Activated CD4-positive, alpha-beta T cell treated with anti-CD3 and anti-CD28 coated beads, Interleukin-2, amount 50 U/mL, for 48 hours (primary cell): Measurements from ENCODE around the gene DCAF5.
A peak's percentile ranks its signal among the peaks of the same experiment; 100 is the strongest.
"Not testable (repeated sequence)": the region's sequence is repeated elsewhere in the genome, so short reads cannot be mapped to it uniquely, and the experiment has no call there.

Source experiments
- DNase-seq, 2 experiments: peaks; one replicate each; pipeline ENCODE4 v3.0.0-alpha.2; 2020

DCAF5 gene, protein sequence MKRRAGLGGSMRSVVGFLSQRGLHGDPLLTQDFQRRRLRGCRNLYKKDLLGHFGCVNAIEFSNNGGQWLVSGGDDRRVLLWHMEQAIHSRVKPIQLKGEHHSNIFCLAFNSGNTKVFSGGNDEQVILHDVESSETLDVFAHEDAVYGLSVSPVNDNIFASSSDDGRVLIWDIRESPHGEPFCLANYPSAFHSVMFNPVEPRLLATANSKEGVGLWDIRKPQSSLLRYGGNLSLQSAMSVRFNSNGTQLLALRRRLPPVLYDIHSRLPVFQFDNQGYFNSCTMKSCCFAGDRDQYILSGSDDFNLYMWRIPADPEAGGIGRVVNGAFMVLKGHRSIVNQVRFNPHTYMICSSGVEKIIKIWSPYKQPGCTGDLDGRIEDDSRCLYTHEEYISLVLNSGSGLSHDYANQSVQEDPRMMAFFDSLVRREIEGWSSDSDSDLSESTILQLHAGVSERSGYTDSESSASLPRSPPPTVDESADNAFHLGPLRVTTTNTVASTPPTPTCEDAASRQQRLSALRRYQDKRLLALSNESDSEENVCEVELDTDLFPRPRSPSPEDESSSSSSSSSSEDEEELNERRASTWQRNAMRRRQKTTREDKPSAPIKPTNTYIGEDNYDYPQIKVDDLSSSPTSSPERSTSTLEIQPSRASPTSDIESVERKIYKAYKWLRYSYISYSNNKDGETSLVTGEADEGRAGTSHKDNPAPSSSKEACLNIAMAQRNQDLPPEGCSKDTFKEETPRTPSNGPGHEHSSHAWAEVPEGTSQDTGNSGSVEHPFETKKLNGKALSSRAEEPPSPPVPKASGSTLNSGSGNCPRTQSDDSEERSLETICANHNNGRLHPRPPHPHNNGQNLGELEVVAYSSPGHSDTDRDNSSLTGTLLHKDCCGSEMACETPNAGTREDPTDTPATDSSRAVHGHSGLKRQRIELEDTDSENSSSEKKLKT

DNA sequence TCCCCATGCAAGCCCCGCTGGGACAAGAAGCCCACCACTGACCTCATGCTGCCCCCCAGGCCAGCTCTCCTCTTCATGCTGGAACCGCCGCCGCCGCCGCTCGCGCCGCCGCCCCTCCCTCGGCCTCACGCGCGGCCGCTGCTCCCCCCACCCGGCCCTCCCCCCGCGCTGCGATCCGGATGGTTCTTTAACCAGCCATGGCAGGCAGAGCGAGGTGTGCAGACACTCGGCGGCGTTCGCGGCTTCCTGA is at the start of gene DCAF5:
DCAF5 (minus strand) TSS at position 218 of the 250 bp plus-strand sequence; CDS start at position 77, 141 bp downstream.
- DNase-seq: peak; percentile 92 to 93

DNA sequence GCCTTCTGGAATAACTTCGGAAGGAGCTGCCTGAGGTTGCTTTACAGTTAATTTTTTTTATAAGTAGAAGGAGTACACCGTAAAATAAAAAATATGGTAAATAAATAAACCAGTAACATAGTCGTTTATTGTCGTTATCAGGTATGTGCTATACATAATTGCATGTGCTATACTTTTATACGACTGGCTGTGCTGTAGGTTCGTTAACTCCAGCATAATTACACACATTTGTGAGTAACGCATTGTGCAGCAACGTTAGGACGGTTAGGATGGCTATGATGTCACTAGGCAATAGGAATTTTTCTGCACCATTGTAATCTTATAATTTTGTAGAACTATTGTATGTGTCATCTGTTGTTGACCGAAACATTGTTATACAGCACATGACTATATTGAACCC is 46.9 kb upstream of the DCAF5 start:
- DNase-seq: no peak

DNA sequence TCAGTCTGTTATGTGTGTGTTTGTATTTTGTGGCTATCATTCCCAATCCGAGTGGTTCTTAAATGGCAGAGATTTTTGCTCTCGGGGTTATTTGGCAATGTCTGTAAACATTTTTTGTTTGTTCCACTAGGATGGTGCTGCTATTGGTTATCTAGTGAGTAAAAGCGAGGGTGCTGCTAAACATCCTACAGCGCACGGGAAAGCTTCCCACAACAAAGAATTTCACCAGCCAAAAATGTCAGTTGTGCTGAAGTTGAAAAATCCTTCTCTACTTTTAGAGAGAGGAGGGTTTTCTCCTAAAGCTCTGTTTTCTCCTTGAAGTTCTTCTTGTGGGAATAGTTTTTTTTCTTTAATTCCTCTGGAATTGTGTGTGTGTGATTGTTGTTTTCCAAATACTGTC is 40.8 kb upstream of the DCAF5 start:
- no peak for DNase-seq

DNA sequence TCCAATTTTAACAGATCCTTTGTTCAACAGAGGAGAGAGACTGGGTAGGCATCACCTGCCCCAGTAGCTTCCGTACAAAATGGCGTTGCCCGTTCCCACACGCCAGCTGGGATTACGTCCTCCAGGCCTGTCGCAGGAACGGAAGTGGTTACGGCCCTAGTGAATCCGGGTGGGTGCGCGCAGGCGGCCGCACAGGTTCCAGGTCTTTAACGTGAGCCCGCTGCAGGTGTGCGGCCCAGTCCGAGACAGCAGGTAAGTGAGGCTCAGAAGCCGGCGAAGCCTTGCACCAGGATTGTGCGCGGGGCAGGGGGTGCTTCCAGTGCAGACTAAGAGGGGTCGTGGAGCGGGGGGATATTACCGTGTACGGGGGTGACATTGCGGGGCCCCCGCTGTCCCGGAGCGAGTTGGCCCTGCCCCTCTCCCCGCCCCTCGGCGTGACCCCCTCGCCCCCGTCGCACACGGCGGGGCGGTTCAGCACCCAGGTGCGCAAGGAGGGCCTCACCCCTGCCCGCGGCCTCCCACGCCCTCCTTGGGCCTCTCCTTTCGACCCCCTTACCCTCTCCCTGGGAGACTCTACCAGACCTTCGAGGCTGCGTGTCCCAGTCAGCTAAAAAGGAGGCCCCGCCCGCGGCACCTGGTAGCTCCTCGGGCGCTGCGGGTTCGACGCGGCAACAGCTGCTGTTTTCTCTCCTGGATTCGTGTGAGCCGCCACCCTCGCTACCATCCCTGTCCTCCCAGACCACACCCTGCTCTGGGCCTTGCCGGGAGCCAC is 38.6 kb upstream of the DCAF5 start, which contains the start of gene EXD2:
EXD2 (plus strand) TSS at position 159 of the 772 bp plus-strand sequence. CDS start 17,973 bp downstream, outside the sequence.
- DNase-seq: peak; percentile 81 to 85

DNA sequence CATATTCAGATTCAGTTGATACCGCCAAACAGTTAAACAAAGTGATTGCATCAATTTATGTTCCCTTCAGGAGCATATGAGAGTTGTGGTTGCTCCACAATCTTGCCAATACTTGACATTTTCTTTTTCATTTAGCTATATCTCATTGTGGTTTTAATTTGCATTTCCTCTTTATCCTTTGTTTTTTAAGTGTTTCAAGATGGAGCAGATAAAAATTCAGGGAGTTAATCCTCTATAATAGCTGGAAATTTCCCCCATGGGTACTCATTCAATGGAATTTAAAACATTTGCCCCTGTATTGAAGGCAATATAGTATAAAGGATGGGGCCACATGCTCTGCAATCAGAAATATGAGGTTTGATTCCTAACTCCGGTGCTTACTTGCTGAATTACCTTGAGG is 37.3 kb upstream of the DCAF5 start:
- no peak for DNase-seq

DNA sequence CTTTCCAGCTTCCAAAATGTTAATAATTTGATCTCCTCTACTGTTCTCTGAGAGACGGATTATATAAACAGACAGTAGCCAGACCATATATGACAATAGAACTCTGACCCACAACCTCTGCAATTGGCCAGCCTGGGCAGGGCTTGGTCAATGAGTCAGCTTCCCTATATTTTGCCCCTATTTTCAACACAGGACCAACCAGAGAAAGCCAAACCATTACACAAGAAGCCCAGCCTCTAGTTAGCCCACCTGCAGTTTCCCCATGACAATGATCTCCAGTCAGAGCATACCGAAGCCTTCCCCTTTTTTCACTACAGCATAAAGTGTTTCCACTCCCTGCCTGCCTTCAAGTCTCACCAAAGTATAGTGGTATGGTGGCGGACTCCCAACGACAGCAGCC is 30.8 kb upstream of the DCAF5 start:
- no peak for DNase-seq

DNA sequence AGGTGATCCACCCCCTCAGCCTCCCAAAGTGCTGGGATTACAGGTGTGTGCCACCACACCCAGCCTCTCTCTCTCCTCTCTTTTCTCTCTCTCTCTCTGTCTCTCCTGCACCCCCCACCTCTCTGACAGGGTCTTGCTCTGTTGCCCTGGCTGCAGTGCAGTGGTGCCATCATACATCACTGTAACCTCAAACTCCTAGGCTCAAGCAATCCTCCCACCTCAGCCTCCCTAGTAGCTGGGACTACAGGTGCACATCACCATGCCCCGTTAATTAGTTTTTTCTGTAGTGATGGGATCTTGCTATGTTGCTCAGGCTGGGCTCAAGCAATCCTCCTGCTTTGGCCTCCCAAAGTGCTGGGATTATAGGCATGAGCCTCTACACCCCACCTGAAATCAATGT is 29.7 kb upstream of the DCAF5 start:
- DNase-seq: not testable (repeated sequence)

DNA sequence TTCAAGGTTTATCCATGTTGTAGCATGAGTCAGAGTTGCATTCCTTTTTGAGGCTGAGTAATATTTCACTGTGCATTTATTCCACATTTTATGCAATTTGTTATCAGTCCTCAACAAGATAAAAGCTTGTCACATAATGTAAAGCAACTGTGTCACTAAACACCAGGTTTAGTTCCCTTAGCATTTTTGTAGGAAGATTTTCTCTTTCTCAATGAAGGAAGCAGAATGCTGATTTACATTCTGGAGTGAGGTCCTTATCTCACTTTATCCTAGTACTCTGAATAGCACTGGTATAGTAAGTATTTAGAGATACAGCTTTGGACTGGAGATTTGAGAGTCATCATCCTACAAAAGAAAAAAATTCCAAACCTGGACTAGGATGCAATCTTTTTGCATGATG is 28.6 kb upstream of the DCAF5 start:
- no peak for DNase-seq

DNA sequence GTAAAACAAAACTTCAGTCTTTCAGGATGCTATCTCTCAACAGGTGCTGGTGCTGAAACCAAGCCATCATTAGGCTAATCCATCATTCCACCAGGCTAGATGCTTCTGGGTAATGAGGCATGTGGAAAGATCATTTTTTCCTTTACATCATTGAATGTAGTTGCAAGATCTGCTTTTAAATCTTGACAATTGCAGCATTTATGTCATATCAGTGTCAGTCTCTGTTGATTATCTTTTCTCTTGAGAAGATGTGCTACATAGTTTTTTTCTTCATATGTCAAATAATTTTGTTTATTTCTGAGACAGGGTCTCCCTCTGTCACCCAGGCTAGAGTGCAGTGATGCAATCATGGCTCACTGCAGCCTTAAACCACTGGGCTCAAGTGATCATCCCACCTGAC is 22.2 kb upstream of the DCAF5 start:
- DNase-seq: no peak

DNA sequence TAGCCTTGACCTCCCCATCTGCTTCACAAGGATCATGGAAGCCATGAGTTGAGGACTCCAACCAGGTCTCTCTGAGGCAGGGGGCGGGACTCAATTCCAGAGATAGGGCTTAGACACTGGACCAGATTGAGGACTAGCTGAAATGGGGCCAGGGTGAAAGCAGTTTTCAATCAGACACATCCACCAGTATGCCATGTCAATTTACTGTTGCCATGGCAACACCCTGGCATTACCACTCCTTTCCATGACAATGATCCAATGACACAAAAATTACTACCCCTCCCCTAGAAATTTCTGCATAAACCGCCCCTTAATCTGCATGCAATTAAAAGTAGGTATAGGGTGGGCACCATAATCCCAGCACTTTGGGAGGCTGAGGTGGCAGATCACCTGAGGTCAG is 18.6 kb upstream of the DCAF5 start:
- DNase-seq: no peak

DNA sequence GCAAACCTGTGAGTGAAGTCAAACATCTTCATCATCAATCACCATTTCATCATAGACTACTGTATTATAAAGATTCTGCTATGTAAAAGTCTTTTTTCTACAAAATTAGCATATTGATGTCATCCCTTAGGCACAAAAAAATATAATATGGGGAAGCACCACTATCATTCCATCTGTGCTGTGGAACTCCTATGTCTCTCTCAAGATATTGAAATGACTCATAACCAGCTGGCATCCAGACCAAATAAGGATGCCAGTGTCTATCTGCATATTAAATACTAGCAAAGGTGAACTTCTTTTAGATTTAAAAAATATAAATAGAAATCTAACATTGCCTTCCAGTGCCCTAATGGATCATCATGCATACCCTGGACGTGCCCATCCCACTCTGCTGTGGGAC is 17.9 kb upstream of the DCAF5 start:
- no peak for DNase-seq

DNA sequence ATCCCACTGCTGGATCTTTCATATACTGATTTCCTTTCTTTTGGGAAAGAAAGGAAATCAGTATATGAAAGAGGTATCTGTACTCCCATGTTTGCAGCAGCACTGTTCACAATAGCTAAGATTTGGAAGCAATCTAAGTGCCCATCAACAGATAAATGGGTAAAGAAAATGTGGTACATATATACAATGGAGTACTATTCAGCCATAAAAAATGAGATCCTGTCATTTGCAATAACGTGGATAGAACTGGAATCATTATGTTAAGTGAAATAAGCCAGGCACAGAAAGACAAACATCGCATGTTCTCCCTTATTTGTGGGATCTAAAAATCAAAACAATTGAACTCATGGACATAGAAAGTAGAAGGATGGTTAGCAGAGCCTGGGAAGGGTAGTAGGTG is 12.9 kb upstream of the DCAF5 start:
- not testable (repeated sequence) for DNase-seq

DNA sequence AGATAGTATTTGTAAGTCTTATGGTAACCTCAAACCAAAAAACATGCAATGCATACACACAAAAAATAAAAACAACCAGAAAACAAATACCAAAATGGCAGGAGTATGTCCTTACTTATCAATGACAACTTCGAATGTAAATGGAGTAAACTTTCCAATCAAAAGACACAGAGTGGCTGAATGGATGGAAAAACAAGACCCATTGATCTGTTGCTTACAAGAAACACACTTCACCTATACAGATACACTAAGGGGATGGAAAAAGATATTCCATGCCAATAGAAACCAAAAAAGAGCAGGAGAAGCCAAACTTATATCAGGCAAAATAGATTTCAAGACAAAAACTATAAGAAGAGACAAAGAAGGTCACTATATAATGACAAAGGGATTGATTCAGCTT is 8.7 kb upstream of the DCAF5 start:
- DNase-seq: no peak

DNA sequence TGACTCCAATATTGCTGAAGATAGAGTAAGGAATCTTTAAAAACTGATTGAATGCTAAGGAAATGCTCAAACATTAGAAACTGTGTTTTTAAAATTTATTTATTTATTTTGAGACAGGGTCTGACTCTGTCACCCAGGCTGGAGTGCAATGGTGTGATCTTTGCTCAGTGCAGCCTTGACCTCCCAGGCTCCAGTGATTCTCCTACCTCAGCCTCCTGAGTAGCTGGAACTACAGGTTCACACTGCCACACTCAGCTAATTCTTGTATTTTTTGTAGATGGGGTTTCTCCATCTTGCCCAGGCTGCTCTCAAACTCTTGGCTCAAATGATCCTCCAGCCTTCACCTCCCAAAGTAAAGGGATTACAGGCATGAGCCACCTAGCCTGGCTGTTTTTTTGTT is 3.3 kb upstream of the DCAF5 start:
- DNase-seq: no peak

DNA sequence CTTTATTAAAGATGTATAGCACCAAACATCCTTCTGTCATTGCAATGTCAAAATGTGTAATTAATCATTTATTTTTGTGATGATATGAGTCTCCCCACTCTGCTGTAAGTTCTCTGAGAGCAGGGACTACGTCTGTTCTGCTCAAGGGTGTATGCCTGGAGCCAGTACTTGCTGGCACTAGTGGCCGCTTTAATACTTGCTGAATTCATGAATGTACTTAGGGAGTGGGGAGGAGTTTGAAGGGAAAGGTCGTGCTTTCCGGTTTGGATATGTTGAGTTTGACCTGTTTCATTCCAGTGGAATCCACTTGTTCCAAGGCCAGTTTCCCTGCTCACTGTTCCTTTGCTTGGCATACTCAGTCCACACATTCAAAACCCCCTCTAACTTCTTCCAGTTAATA is 1.9 kb upstream of the DCAF5 start:
- no peak for DNase-seq

DNA sequence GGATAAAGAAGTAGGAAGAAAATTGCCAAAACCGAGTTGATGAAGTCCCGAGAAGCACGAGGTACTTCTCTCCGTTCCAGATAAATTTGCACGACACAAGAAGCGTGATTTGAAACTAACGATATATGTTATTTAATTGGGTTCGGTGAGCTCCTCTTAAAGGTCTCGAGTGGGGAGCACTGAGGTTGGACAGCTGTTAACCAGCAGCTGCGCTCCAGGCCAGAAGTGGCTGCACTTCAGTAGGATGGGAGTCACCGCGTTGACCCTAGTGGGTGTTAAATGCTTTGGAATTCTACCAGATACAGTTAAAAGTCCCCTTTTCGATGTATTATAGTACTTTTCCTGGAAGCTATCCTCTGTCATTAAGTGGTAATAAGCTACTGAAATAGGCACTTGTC is 953 bp upstream of the DCAF5 start:
- DNase-seq: no peak

DNA sequence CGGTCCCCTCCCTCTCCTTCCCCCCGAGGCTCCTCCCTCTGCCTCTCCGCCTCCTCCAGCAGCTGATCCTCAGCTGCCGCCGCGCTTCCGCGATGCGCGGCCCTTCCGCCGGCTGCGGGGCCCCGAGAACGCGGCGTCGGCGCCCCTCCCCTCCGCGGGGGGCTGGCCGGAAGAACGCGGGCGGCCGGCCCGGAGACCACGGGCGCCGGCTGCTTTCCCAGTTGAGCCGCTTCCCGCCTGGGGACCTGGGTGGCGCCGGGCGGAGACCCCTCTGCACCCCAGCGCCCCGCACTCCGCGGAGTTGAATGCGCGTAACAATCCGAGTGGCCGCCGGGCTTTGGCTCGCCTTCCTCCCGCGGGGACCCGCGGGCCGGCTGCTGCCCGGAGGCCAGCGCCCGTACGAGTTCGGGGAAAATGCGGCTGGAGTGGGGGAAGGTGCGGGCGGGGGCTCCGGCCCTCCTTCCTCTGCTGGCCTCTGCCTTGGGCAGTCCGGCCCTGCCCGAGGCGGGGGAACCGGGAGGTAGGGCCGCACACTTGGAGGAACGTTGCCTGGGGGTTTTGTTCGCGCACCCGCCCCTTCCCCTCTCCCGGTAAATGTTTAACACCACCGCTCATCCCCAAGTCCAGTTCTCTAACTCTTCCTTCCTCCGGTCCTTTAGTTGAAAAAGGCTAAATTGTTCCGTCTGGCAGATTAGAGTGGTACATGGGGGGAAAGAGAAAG is 393 bp upstream of the DCAF5 start:
- no peak for DNase-seq

DNA sequence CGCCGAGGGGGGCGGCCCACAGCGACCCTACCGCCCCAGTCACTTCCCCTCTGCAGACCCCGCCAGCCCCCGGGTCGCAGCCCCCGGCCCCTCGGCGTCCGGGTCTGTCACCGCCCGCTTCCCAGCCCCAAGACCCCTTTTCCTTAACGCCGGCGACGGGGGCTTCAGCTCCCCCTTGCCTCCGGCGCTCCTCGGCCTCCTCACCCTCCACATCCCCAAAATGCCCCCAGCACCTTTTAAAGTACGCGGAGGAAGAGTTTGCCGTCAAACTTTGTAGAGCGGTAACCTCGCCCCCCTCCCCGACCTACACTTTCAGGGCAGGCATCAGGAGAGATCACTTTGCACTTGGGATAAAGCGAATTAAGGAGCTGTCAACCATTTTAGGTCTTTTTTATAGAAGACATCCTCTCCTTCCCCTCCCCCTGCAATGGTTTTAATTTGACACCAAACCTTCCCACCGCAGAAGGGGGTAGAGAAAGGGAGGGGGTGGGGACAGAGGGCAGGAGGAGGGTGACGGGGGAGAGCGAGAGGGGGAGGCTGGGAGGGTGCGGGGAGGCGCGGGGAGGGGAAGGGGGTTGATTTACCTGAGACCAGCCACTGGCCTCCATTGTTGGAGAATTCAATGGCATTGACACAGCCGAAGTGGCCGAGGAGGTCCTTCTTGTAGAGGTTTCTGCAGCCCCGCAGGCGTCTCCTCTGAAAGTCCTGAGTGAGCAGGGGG is 578 bp downstream of the DCAF5 start:
- peak; percentile 42 to 48 for DNase-seq

DNA sequence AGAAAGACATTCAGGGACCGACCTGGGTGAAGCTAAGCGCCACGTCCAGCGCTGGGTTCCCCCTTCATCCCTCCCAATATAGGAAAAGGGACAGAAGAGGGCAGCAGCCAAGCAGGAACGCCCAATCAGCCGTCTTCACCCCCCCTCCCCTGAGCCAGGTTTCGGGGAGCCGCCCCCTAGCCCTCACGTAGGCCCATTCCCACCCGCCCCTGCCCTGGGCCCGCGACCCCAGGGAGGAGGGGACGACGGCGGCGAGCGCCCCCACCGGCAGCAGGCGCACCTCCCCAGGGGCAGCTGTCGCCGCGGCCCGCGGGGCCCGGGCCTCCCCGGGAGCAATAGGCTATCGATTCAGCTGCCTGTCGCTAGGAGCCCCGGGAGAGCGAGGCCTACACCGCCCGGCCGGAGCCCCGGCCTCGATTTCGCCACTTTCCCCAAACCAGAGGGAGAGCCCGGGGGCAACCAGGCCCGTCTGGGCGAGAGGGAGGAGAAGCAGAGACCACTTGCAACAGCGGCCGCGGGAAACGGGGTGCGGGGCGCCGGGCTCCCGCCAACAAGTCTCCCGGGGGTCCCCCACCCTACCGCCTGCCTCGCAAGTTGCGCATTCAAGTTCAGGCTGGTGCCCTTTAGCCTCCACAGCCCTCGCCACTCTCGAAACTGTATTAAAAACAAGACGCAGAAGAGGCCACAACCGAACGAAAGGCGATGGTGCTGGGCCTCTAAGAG is 1.3 kb downstream of the DCAF5 start:
- peak; percentile 72 to 79 for DNase-seq

DNA sequence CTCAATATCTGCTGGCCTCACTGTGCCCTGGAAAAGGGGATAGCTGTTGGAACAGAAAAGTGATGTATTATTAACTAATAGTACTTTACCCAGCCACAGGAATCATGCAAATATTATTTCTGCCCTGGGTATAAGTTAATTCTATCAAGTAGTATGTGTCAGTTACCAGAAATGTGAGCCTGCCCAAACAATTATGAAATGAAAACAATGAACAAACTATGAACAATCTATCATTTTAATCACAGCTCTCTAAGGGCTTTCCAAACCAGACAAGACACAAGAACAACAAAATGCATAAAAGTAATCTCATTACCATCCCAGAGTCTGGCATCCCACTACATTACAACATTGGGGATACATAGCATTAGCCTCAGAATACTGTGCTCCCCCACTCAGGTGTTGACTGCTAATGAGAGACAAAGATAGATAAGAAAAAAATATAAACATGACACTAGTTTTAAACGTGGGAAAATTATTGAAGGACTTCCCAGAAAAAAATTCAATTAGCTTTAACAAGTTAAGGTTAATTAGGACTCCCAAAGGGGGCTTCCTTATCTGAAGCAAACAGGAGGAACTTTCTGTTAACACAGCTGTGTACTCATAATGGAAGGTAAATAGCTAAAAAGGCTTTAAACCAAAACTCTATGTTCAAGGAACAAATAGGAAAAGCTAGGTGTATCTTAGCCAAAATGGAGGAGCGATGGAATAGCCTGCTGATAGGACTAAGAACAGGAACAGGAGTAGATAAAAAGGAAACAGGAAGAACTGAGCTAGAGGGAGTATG is 3.3 kb downstream of the DCAF5 start:
- no peak for DNase-seq
